Measurements from ENCODE around the gene STXBP1. TPM values are rescaled to one million over a fixed set of nuclear protein-coding genes. Genes with fewer than 3 reads are reported as not detected.

STXBP1 gene
- total and polyA plus RNA-seq, 2 of the 13 experiments (the other 11 are each of a cell fraction or from before 2014, with no cell fraction given), result 2.9 TPM

DNA sequence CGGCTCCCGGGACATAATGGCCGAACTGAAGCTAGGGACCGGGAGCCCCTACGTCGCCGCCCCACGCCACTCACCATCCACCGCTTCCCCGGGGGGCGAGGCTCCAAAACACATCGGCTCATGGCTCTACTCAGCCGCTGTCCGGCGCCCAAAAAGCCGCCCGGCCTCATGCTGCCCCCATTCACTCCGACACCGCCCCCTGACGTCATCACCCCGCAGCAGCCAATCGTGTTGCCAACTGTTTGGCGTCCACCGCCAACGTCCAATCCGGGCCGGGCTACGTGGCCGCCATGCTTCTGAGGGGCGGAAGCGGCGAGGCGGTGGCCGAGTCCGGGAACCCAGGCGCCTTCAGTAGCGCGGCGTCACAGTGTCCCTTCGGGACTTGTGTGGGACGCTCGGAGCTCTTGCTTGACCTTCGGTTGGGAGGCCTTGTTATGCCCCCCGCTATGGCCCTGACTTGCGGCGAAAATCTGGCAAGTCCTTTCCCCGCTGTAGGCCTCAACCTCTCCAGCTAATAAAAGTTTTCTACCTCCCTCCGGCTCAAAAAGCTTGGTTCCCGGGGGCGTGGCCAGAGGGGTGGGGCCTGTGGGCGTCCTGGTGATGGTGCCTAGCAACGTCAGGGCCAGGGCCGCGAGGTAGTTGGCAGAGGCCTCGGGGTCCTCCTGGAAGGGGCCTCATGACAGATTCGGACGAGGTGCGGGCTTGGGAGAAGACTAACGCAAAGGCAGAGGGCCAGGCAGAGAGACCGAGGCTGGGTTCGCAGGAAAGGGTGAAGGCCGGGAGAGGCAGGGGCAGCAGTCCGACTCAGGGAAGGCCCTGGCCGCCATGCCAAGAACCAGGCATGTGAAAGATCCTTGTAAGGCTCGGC, 103.6 kb downstream of the STXBP1 start, which contains the start of the genes PTRH1 and TTC16 (continued):
- TF ChIP-seq, protein P1, sequence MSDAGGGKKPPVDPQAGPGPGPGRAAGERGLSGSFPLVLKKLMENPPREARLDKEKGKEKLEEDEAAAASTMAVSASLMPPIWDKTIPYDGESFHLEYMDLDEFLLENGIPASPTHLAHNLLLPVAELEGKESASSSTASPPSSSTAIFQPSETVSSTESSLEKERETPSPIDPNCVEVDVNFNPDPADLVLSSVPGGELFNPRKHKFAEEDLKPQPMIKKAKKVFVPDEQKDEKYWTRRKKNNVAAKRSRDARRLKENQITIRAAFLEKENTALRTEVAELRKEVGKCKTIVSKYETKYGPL (CRISPR knock-in tag; IDR thresholded peaks at IDR 0.05), result no peak
- TF ChIP-seq ARNT2 (CRISPR knock-in tag; IDR thresholded peaks at IDR 0.05; ENCODE audit: low read depth) (peak; percentile 85), RBAK (CRISPR knock-in tag; IDR thresholded peaks at IDR 0.05) (no peak), ZNF652 (CRISPR knock-in tag; IDR thresholded peaks at IDR 0.05; ENCODE audit: borderline replicate concordance, low read depth) (no peak), TFDP2 (CRISPR knock-in tag; IDR thresholded peaks at IDR 0.05) (peak; percentile 45; the same call in 1 of the 2 replicates), RFXAP (CRISPR knock-in tag; IDR thresholded peaks at IDR 0.05; ENCODE audit: borderline replicate concordance) (peak; percentile 88), ZNF691 (CRISPR knock-in tag; IDR thresholded peaks at IDR 0.05; ENCODE audit: borderline replicate concordance, low read depth) (no peak), ZNF687 (CRISPR knock-in tag; IDR thresholded peaks at IDR 0.05) (peak; percentile 80), SOX6 (IDR thresholded peaks at IDR 0.05) (no peak), SOX6 (CRISPR knock-in tag; IDR thresholded peaks at IDR 0.05) (peak; percentile 9; the same call in 1 of the 2 replicates), ZNF264 (CRISPR knock-in tag; IDR thresholded peaks at IDR 0.05) (peak; percentile 55; the same call in 1 of the 2 replicates), ZNF564 (CRISPR knock-in tag; IDR thresholded peaks at IDR 0.05) (no peak), ZNF747 (CRISPR knock-in tag; IDR thresholded peaks at IDR 0.05; ENCODE audit: borderline replicate concordance) (no peak), ZFP36 (IDR thresholded peaks at IDR 0.05; ENCODE audit: borderline replicate concordance, low read depth, low read length, partially characterized antibody) (no peak), GTF2F1 (IDR thresholded peaks at IDR 0.05; ENCODE audit: low read length) (no peak)
- TF ChIP-seq, protein P2, sequence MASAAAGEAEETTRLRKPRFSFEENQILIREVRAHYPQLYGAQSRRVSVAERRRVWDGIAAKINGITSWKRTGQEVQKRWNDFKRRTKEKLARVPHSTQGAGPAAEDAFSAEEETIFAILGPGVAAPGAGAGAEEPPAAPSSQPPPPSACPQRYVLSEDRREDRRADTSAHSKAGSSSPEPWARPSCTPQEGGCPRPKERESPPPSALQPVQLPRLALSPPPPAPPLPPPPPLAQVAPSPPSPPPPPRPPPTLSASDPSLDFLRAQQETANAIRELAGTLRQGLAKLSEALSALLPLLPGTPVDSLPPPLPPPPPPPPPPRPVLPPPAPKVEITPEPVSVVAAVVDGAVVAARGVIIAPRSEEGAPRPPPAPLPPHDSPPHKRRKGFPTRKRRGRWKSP (CRISPR knock-in tag; IDR thresholded peaks at IDR 0.05), result peak; percentile 25; the same call in 1 of the 2 replicates
- TF ChIP-seq, protein P3, sequence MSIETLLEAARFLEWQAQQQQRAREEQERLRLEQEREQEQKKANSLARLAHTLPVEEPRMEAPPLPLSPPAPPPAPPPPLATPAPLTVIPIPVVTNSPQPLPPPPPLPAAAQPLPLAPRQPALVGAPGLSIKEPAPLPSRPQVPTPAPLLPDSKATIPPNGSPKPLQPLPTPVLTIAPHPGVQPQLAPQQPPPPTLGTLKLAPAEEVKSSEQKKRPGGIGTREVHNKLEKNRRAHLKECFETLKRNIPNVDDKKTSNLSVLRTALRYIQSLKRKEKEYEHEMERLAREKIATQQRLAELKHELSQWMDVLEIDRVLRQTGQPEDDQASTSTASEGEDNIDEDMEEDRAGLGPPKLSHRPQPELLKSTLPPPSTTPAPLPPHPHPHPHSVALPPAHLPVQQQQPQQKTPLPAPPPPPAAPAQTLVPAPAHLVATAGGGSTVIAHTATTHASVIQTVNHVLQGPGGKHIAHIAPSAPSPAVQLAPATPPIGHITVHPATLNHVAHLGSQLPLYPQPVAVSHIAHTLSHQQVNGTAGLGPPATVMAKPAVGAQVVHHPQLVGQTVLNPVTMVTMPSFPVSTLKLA (IDR thresholded peaks at IDR 0.05), result peak; percentile 35

All from HepG2 (cell line).